KMS-11 (cell line): ENCODE data around the gene RAB3A.

Experiments used
- H2AFZ ChIP-seq: fragments of 200-600 bp; sonication (generic); 2 replicates; pipeline ENCODE4 v1.6.1; 2016; ENCODE audit warnings: antibody characterized with exemption, mixed run types, low read depth
- H3K27ac ChIP-seq: fragments of 200-600 bp; sonication (generic); 2 replicates; pipeline ENCODE4 v1.6.1; 2016; ENCODE audit warnings: mild to moderate bottlenecking, mixed run types
- H3K27me3 ChIP-seq: fragments of 200-600 bp; sonication (generic); 2 replicates; pipeline ENCODE4 v1.6.1; 2017; ENCODE audit warnings: mild to moderate bottlenecking, low read depth, mixed run types, moderate library complexity; ENCODE audit not compliant: insufficient read depth
- H3K36me3 ChIP-seq: fragments of 200-600 bp; sonication (generic); 2 replicates; pipeline ENCODE4 v1.6.1; 2017; ENCODE audit warnings: mild to moderate bottlenecking, mixed run types; ENCODE audit not compliant: insufficient read depth
- H3K4me1 ChIP-seq: fragments of 200-600 bp; sonication (generic); 2 replicates; pipeline ENCODE4 v1.6.1; 2016; ENCODE audit warnings: mild to moderate bottlenecking, low read depth, mixed run types; ENCODE audit not compliant: poor library complexity, severe bottlenecking
- H3K4me2 ChIP-seq: fragments of 200-600 bp; sonication (generic); 2 replicates; pipeline ENCODE4 v1.7.0; 2016; ENCODE audit warnings: mild to moderate bottlenecking, mixed run types
- H3K4me3 ChIP-seq: fragments of 200-600 bp; sonication (generic); IDR thresholded peaks from 2 replicates; pipeline ENCODE4 v1.6.1; 2017; ENCODE audit warnings: low read depth, low read length, mixed read lengths; ENCODE audit not compliant: insufficient read depth
- H3K79me2 ChIP-seq: fragments of 200-600 bp; sonication (generic); 2 replicates; pipeline ENCODE4 v1.6.1; 2016; ENCODE audit warnings: low read depth, mixed run types; ENCODE audit not compliant: insufficient read depth
- H3K9ac ChIP-seq: fragments of 200-600 bp; sonication (generic); 2 replicates; pipeline ENCODE4 v1.6.1; 2016; ENCODE audit warnings: mild to moderate bottlenecking, mixed run types
- H4K20me1 ChIP-seq: fragments of 200-600 bp; sonication (generic); 2 replicates; pipeline ENCODE4 v1.6.1; 2016; ENCODE audit warnings: mild to moderate bottlenecking, mixed run types; ENCODE audit not compliant: insufficient read depth
- CTCF ChIP-seq: fragments of 200-600 bp; sonication (generic); conservative IDR thresholded peaks from 2 replicates; pipeline ENCODE4 v1.6.1; 2017; ENCODE audit warnings: low read depth, mild to moderate bottlenecking, antibody characterized with exemption, low read length, moderate library complexity, mixed read lengths

Gene RAB3A

GRCh38 chr19:18150776-18151624 lies 52.8 kb downstream of the RAB3A start:
- Histone ChIP-seq H3K27ac (no peak overlapping the region; the same call in 1 of the 2 replicates), H3K27me3 (no peaks in the 10 kb centered on the region), H3K4me2 (peak overlapping the region; percentile 85), H2AFZ (peak overlapping the region; percentile 55; the same call in 1 of the 2 replicates), H3K9ac (no peak overlapping the region), H3K4me1 (peaks cover 13% of the 10 kb centered on the region), H4K20me1 (no peaks in the 10 kb centered on the region), H3K4me3 (no peak overlapping the region), H3K36me3 (no peaks in the 10 kb centered on the region), H3K79me2 (no peaks in the 10 kb centered on the region)
- TF ChIP-seq CTCF: no peak

GRCh38 chr19:18149596-18149975 lies 54.3 kb downstream of the RAB3A start:
- Histone ChIP-seq H3K27ac (no peak overlapping the region), H3K4me1 (peaks cover 13% of the 10 kb centered on the region), H3K27me3 (no peaks in the 10 kb centered on the region), H3K79me2 (no peaks in the 10 kb centered on the region), H3K9ac (no peak overlapping the region), H3K36me3 (no peaks in the 10 kb centered on the region), H2AFZ (no peak overlapping the region), H3K4me2 (no peak overlapping the region), H4K20me1 (no peaks in the 10 kb centered on the region), H3K4me3 (no peak overlapping the region)
- TF ChIP-seq CTCF: no peak

- Histone ChIP-seq H3K27ac (no peak overlapping the region), H3K36me3 (no peaks in the 10 kb centered on the region), H3K27me3 (no peaks in the 10 kb centered on the region), H3K9ac (no peak overlapping the region), H3K79me2 (no peaks in the 10 kb centered on the region), H2AFZ (no peak overlapping the region), H4K20me1 (no peaks in the 10 kb centered on the region), H3K4me2 (no peak overlapping the region), H3K4me1 (peaks cover 9% of the 10 kb centered on the region), H3K4me3 (no peak overlapping the region)
- TF ChIP-seq CTCF: no peak
Measured at GRCh38 chr19:18147396-18147795, 56.4 kb downstream of the RAB3A start.
